Colonic mucosa (tissue), 4 donors: ENCODE data around the gene CRMP1. TPM values are rescaled to one million over a fixed set of nuclear protein-coding genes. Genes with fewer than 3 reads are reported as not detected.

Experiments
- DNase-seq: peaks from one replicate; pipeline ENCODE4 v3.0.0-alpha.2; 2020
- H3K27ac ChIP-seq: fragments of 200-600 bp; one replicate; pipeline ENCODE4 v1.8.0; 2021
- H3K27me3 ChIP-seq: fragments of 200-600 bp; one replicate; pipeline ENCODE4 v1.8.0; 2021
- H3K36me3 ChIP-seq: fragments of 200-600 bp; one replicate; pipeline ENCODE4 v1.8.0; 2021
- H3K4me1 ChIP-seq: fragments of 200-600 bp; one replicate; pipeline ENCODE4 v1.8.0; 2021; ENCODE audit warnings: mild to moderate bottlenecking
- H3K4me3 ChIP-seq: fragments of 200-600 bp; one replicate; pipeline ENCODE4 v1.8.0; 2021
- H3K9ac ChIP-seq, 2 donors: one replicate each; pipeline ENCODE4 v1.7.0; 2013; ENCODE audit warnings: control low read depth in 2 of 2, low read depth in 2 of 2, low read length in 2 of 2
- H3K9me3 ChIP-seq: fragments of 200-600 bp; one replicate; pipeline ENCODE4 v1.8.0; 2021
- intact Hi-C: fragments of 100-400 bp; cut with DNase I; formaldehyde crosslinking; loops from one replicate; pipeline ENCODE4 v1.14.1; 2022
- total RNA-seq, 2 donors: library from RNA; stranded (reverse); fragmentation: NEBNext Ultra II Directional in 1 of 2; extraction: Animal tissue kit (Norgen Biotek cat#: 25700) in 1 of 2; gene quantifications; one replicate each; pipeline ENCODE4 v1.2.1, GENCODE V29; 2021
- TF ChIP-seq, protein P1 (sequence below): fragments of 200-600 bp; IDR thresholded peaks from one replicate; pipeline ENCODE4 v1.8.0; 2022; ENCODE audit warnings: antibody characterized with exemption, mild to moderate bottlenecking
- donor health status: healthy.
- donor health status: DM: no; HTN: no; CAD: no.
- donor health status: DM: no; HTN: no; CAD: no.

The CRMP1 gene
- total RNA-seq, 2 donors from 2014 or later: 0.49 to 1.2 TPM

DNA sequence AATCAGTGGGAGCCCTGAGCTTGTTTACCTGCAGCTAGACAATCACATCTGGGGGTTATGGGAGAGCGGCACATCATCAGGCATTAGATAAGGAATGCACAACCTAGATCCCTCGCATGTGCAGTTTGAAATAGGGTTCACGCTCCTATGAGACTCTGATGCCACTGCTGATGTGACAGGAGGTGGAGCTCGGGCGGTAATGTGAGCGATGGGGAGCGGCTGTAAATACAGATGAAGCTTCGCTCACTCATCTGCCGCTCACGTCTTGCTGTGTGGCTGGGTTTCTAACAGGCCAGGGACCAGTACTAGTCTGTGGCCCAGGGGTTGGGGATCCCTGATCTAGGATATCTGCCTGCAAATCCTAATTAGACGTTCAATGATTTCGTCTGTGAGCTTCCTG is 90.3 kb downstream of the CRMP1 start:
- Histone ChIP-seq H3K4me1 (no peaks in the 10 kb centered on the region), H3K9me3 (no peaks in the 10 kb centered on the region), H3K36me3 (no peaks in the 10 kb centered on the region), H3K27me3 (no peaks in the 10 kb centered on the region), H3K9ac (no peak overlapping the region), H3K27ac (no peak overlapping the region), H3K4me3 (no peak overlapping the region)
- DNase-seq: no peak
- intact Hi-C loops: no loop called here
- TF ChIP-seq, protein P1, sequence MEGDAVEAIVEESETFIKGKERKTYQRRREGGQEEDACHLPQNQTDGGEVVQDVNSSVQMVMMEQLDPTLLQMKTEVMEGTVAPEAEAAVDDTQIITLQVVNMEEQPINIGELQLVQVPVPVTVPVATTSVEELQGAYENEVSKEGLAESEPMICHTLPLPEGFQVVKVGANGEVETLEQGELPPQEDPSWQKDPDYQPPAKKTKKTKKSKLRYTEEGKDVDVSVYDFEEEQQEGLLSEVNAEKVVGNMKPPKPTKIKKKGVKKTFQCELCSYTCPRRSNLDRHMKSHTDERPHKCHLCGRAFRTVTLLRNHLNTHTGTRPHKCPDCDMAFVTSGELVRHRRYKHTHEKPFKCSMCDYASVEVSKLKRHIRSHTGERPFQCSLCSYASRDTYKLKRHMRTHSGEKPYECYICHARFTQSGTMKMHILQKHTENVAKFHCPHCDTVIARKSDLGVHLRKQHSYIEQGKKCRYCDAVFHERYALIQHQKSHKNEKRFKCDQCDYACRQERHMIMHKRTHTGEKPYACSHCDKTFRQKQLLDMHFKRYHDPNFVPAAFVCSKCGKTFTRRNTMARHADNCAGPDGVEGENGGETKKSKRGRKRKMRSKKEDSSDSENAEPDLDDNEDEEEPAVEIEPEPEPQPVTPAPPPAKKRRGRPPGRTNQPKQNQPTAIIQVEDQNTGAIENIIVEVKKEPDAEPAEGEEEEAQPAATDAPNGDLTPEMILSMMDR: no peak

DNA sequence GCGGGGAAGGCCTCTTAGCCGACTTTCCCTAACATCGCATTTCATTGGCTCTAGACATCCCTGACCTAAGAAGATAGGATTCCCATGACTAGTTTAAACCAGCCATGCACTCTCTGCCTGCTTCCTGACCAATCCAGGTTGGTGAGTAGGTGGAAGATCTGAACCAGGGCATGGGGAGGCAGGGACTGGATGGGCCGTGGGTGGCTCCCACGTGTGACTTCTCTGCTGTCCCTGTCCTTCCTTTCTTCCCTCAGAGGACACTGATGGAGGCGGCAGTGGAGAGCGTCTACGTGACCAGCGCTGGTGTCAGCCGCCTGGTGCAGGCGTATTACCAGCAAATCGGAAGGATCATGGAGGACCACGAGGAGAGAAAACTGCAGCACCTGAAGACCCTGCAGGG is 91.2 kb downstream of the CRMP1 start:
- no peak overlapping the region for H3K27ac ChIP-seq
- H3K27me3 ChIP-seq: no peaks in the 10 kb centered on the region
- intact Hi-C loops: no loop called here
- no peak overlapping the region for H3K4me3 ChIP-seq
- H3K9me3 ChIP-seq: no peaks in the 10 kb centered on the region
- no peak overlapping the region for H3K9ac ChIP-seq
- TF ChIP-seq, protein P1: no peak
- H3K36me3 ChIP-seq: no peaks in the 10 kb centered on the region
- DNase-seq: no peak
- H3K4me1 ChIP-seq: no peaks in the 10 kb centered on the region

DNA sequence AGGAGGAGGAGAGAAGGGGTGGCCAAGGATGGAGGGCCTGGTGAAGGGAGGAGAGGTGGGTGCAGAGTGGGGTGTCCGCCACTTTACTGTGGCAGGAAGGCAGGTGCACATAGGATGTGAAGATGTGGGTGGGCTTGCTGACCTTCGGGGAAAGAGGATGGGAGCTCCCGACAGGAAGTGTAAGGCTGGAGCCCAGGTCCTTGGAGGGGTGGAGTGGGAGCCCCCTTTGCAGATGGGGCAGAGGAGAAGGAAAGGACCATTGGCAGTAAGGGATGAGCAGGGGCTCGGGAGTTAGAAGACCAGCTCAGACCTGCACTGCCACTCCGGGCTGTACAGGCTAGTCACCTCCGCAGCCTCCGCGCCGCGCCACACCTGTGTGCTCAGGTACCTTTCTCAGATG is 92.4 kb downstream of the CRMP1 start:
- Histone ChIP-seq H3K9me3 (no peaks in the 10 kb centered on the region), H3K4me3 (no peak overlapping the region), H3K4me1 (no peaks in the 10 kb centered on the region), H3K9ac (no peak overlapping the region), H3K27ac (no peak overlapping the region), H3K36me3 (no peaks in the 10 kb centered on the region), H3K27me3 (no peaks in the 10 kb centered on the region)
- intact Hi-C loops: no loop called here
- TF ChIP-seq, protein P1: no peak
- DNase-seq: no peak

DNA sequence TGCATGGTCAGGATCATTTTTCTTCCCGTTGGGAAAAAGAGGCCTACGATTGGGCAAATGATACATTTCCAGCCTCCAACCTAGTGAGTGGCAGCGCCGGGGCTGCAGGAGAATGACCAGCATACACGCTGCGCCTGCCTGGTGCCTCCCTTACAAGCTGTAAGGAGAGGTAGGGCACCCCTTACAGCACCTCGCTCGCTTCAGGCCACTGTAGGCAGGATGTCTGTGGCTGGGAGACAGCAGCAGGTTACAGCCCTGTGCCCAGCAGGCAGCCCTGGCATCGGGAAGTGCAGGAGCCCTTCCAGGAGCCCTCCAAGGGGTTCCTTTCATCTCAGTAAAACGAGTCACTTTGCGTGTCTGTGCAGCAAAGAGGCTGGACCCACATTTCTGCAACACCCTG is 93.5 kb downstream of the CRMP1 start:
- no peak for DNase-seq
- Histone ChIP-seq H3K4me1 (no peaks in the 10 kb centered on the region), H3K9ac (no peak overlapping the region), H3K36me3 (no peaks in the 10 kb centered on the region), H3K27ac (no peak overlapping the region), H3K9me3 (no peaks in the 10 kb centered on the region), H3K27me3 (no peaks in the 10 kb centered on the region), H3K4me3 (no peak overlapping the region)
- intact Hi-C loops: no loop called here
- TF ChIP-seq, protein P1: no peak

DNA sequence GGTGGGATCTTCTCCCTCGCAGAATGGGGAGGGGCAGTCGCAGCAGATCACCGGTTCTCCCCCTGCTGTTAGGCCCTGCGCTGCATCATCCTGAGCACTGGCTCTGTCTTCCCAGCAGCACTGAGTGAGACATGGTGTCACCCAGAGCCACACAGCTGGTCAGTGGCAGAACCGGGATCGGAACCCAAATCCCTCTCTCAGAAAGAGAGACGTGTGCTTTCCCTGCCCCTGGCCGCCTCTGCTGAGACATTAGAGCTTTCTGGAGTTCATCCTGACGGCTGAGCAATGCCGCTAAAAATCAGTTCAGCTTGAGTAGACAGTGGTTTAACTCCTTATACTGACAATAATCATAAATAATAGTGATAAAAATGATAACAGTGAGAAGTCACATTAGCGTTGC is 93.9 kb downstream of the CRMP1 start:
- DNase-seq: no peak

More for the DNA sequence above, 93.9 kb downstream of the CRMP1 start:
- Histone ChIP-seq H3K27ac (no peak overlapping the region), H3K4me3 (no peak overlapping the region), H3K9me3 (no peaks in the 10 kb centered on the region), H3K36me3 (no peaks in the 10 kb centered on the region), H3K4me1 (no peaks in the 10 kb centered on the region), H3K27me3 (no peaks in the 10 kb centered on the region), H3K9ac (no peak overlapping the region)
- intact Hi-C loops: no loop called here
- TF ChIP-seq, protein P1: no peak
